NB4 (cell line): Measurements from ENCODE around the gene RGS17.

Experiments
- DNase-seq: peaks from one replicate; pipeline ENCODE4 v3.0.0; 2010; ENCODE audit warnings: low read depth
- H3K4me3 ChIP-seq: one replicate; pipeline ENCODE4 v1.5.1; 2011; ENCODE audit warnings: mild to moderate bottlenecking, low read depth, low read length, moderate library complexity
- MYC ChIP-seq: IDR thresholded peaks from 2 replicates; pipeline ENCODE4 v1.6.1; 2011; ENCODE audit warnings: low read depth, low read length
- POLR2A ChIP-seq: IDR thresholded peaks from 2 replicates; pipeline ENCODE4 v1.6.1; 2011; ENCODE audit warnings: mild to moderate bottlenecking; ENCODE audit not compliant: insufficient read length; ENCODE audit errors: extremely low read depth
- TF ChIP-seq, protein P1 (sequence below): IDR thresholded peaks from one replicate; pipeline ENCODE4 v1.5.1; 2012; ENCODE audit warnings: low read depth, low read length
- TF ChIP-seq, protein P2 (sequence below): IDR thresholded peaks from 2 replicates; pipeline ENCODE4 v1.6.1; 2011; ENCODE audit warnings: low read depth, low read length

Gene RGS17

DNA sequence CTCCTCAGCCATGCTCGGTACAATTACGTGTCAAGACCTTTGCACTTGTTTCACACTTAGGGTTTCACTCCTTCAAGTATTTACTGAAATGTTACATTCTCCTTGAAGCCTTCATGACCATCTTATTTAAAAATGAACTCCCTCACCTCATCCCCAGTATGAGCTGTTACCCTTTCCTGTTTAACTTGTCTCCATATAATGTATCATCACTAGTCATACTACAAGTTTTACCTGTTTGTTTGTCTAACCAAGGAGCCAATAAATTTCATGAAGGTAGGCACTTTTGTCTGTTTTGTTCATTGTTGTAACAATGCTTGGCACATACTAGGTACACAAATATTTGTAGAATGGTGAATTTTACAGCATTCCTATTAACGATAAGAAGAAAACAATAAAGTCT lies 82.5 kb downstream of the RGS17 start:
- DNase-seq, result no peak
- TF ChIP-seq, protein P1, sequence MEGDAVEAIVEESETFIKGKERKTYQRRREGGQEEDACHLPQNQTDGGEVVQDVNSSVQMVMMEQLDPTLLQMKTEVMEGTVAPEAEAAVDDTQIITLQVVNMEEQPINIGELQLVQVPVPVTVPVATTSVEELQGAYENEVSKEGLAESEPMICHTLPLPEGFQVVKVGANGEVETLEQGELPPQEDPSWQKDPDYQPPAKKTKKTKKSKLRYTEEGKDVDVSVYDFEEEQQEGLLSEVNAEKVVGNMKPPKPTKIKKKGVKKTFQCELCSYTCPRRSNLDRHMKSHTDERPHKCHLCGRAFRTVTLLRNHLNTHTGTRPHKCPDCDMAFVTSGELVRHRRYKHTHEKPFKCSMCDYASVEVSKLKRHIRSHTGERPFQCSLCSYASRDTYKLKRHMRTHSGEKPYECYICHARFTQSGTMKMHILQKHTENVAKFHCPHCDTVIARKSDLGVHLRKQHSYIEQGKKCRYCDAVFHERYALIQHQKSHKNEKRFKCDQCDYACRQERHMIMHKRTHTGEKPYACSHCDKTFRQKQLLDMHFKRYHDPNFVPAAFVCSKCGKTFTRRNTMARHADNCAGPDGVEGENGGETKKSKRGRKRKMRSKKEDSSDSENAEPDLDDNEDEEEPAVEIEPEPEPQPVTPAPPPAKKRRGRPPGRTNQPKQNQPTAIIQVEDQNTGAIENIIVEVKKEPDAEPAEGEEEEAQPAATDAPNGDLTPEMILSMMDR, result no peak
- TF ChIP-seq, protein P2, sequence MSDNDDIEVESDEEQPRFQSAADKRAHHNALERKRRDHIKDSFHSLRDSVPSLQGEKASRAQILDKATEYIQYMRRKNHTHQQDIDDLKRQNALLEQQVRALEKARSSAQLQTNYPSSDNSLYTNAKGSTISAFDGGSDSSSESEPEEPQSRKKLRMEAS, result no peak
- TF ChIP-seq MYC (no peak), POLR2A (no peak)
- H3K4me3 ChIP-seq, result no peak overlapping the region

DNA sequence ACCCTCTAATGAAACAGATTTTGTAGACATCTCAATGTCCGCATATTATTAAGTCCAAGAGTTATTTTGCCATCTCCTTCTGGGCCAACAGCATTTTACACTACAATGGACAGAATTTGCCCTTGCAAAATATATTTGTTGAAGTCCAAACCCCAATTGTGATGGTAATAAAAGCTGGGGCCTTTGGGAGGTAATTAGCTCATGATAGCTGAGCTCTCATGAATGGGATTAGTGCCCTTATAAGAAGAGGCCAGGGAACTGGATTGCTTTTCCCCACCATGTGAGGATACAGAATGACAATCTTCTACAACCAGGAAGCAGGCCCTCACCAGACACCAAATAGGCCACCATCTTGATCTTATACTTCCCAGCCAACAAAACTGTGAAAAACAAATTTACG lies 83.7 kb downstream of the RGS17 start:
- no peak for TF ChIP-seq MYC
- TF ChIP-seq, protein P2, result no peak
- no peak for DNase-seq
- no peak overlapping the region for H3K4me3 ChIP-seq

DNA sequence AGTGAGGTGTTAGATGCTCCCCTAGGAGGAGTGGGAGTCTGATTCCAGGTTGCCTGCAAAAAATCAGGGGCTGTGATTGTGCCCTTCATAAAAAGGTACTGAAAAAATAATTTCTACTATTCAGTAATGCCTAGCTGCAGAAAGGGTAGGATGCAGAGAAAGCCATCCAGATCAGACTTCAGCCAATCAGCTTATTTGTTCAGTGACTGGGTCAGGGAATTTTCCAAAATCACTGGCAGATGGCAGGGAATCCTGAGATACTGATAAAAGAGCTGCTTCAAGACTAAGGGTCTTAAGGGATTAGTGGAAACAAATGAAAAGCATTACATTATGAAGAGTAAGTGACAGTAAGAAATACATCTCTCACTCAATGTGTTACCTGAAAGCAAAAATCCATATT lies 85.8 kb downstream of the RGS17 start:
- no peak for TF ChIP-seq MYC
- no peak for TF ChIP-seq POLR2A
- TF ChIP-seq, protein P2, result no peak
- TF ChIP-seq, protein P1, result no peak
- no peak overlapping the region for H3K4me3 ChIP-seq
- no peak for DNase-seq

DNA sequence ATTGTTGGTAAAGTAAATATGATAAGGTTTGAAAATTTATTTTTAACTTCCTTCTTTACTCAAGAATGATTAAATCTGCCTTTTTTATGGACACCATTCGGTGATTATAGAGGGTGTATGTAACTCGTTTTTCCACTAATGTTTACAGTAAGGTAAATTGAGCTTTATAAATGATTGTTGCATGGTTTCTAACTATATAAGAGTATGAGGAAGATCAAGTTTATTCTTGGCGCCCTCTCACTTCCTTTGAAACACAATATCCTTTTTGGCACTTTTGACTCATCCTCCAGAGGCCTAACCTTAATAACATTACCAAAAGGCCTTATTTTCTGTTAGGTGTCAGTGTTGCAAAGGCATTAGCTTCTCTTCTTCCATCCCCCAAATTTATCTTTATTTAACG lies 86.8 kb downstream of the RGS17 start:
- no peak for DNase-seq
- no peak for TF ChIP-seq POLR2A
- TF ChIP-seq, protein P1, result no peak
- TF ChIP-seq, protein P2, result no peak
- no peak for TF ChIP-seq MYC
- no peak overlapping the region for H3K4me3 ChIP-seq

DNA sequence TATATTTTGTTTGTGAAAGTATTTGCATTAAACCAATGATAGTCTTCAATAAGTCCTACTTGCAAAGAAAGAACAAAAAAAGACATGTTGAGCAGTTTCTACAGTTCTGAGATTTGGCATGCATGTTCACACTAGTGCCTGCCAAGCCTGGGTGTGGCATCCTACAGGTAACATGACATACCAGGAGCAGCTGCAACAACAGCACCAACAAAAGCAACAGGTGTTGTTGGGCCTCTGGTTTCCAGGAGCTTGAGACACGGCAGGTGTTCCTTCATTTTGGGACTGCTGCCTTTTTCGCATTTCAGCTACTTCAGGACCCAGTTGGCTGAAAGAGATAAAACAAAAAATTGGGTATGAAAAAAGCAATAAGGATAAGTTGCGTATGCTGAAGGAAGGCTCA lies 87.4 kb downstream of the RGS17 start:
- TF ChIP-seq MYC, result no peak
- TF ChIP-seq, protein P2, result no peak
- TF ChIP-seq, protein P1, result no peak
- TF ChIP-seq POLR2A, result no peak
- no peak for DNase-seq

DNA sequence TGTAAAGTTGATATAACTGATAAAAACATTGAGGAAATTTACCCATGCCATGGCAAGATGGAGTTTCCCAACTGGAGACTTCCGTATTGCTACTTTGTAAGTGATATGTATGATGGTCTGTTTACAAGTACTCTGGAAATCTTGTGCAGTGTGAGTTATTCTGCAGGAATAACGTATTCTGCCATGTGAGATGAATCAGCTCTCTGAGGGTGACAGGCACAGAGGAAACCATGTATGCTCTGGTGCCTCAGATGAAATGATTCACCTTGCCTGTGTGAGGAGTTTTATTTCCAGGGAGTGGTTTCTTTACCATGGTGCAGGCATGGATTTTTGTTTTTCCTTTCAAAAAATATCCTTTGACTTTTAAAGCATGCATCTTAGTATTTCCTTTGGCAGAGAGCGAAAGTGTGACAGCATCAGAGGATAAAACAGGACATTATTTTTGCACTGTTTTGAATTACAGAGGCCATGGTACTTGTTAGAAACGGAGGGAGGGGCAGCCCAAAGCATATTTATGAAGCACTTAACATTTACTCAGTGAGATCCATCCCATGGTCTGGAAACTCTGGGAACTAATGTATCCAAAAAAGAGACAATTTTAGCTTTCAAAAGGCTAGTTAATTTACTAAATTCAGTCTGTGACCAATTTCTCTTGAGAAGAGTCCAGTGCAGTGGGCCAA lies 92.6 kb downstream of the RGS17 start:
- H3K4me3 ChIP-seq, result no peak overlapping the region
- no peak for TF ChIP-seq POLR2A
- TF ChIP-seq, protein P1, result no peak
- no peak for TF ChIP-seq MYC
- TF ChIP-seq, protein P2, result no peak
- DNase-seq, result no peak

More for the DNA sequence above, 87.4 kb downstream of the RGS17 start:
- no peak overlapping the region for H3K4me3 ChIP-seq
